Muscle layer of colon (tissue), 2 donors: Measurements from ENCODE around the gene ATP4B.
"Not testable (repeated sequence)": the region's sequence is repeated elsewhere in the genome, so short reads cannot be mapped to it uniquely, and the experiment has no call there.

Experiments used
- H3K27ac ChIP-seq: one replicate; pipeline ENCODE4 v1.7.0; 2013; ENCODE audit warnings: low read depth, mild to moderate bottlenecking, low read length, moderate library complexity
- H3K27me3 ChIP-seq, 2 donors: one replicate each; pipeline ENCODE4 v1.7.0; 2013; ENCODE audit warnings: low read length in 2 of 2, mild to moderate bottlenecking in 2 of 2; ENCODE audit not compliant: insufficient read depth in 2 of 2, control insufficient read depth in 1 of 2
- H3K36me3 ChIP-seq: one replicate; pipeline ENCODE4 v1.7.0; 2013; ENCODE audit warnings: mild to moderate bottlenecking, low read length; ENCODE audit not compliant: insufficient read depth
- H3K4me1 ChIP-seq: one replicate; pipeline ENCODE4 v1.7.0; 2013; ENCODE audit warnings: mild to moderate bottlenecking, low read length; ENCODE audit not compliant: insufficient read depth
- H3K4me3 ChIP-seq, 2 donors: one replicate each; pipeline ENCODE4 v1.7.0; 2013; ENCODE audit warnings: low read length in 2 of 2, low read depth in 1 of 2, mild to moderate bottlenecking in 1 of 2, moderate library complexity in 1 of 2
- H3K9ac ChIP-seq: one replicate; pipeline ENCODE4 v1.7.0; 2013; ENCODE audit warnings: low read length
- H3K9me3 ChIP-seq: one replicate; pipeline ENCODE4 v1.7.0; 2013; ENCODE audit warnings: mild to moderate bottlenecking, low read length
- donor health status: abdominal sarcoma.
- donor health status: Adenocarcinoma of cecum.

The ATP4B gene

DNA sequence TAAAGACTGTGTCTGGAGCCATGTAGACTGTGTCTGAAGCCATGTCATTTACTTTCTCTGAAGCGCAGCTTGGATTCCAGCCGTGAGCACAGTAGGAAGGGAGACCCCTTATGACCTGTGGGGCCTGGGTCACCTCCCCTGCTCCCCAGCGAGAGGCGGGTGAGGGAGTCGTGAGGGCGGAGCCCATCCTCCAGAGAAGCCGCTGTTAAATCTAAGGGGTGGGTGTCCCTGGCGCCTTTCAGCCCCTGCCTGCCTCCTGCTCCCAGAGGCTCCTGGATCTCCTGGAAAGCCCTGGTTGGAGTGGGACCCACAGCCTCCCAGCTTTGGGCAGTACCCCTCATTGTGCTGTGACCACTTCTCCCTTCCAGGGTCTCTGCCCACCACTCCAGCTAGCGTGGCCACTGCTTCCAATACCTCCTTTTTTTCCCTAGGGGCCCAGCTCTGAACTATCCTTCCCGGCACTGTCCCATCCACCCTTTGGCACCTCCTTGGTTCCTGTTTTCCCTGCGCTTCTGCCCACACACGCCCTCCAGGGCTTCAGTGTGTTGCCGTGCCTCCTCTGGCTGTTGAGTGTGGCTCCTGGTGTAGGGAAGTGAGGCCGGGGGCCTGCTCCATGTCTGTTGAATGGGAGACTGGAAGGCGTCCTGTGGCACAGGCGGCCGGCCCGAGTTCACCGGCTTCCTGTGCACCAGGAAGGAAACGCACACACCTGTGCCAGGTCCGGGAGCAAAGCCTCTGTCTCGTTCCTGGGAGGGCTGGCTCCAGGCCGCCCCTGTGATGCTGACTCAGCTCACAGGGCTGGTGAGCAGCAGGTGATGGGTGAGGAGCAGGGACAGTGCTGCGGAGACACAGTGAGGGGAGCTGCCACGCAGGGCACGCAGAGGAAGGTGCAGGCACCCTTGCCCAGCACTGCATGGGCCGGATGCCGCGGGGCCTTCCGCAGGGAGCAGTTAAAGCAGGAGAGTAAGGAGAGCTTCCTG lies 29.4 kb downstream of the ATP4B start:
- Histone ChIP-seq H3K9ac (no peak overlapping the region), H3K4me3 (no peak overlapping the region), H3K27me3 (no peaks in the 10 kb centered on the region), H3K9me3 (no peaks in the 10 kb centered on the region), H3K4me1 (no peaks in the 10 kb centered on the region), H3K36me3 (peaks cover 16% of the 10 kb centered on the region), H3K27ac (no peak overlapping the region)

DNA sequence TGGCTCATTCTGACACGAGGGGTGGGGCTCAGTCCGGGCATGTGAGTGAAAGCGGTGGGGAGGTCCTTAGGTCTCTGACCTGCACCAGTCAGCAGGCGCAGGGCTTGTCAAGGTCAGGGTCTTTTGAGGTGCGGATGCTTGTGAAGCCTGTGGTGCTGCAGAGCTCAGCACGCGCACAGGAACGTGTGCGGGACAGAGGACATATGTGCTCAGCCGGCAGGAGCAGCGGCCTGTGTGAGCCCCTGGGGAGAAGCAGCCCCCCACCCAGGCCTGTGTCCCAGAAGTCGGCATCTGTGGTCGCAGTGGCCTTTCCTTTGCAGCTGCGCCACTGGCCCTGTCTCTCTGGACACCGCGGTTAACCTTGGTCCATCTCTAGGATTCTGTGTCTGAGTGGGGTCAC lies 30.9 kb downstream of the ATP4B start:
- Histone ChIP-seq H3K27ac (no peak overlapping the region), H3K9ac (no peak overlapping the region), H3K4me3 (no peak overlapping the region), H3K4me1 (no peaks in the 10 kb centered on the region), H3K36me3 (peaks cover 13% of the 10 kb centered on the region), H3K9me3 (no peaks in the 10 kb centered on the region), H3K27me3 (no peaks in the 10 kb centered on the region)

DNA sequence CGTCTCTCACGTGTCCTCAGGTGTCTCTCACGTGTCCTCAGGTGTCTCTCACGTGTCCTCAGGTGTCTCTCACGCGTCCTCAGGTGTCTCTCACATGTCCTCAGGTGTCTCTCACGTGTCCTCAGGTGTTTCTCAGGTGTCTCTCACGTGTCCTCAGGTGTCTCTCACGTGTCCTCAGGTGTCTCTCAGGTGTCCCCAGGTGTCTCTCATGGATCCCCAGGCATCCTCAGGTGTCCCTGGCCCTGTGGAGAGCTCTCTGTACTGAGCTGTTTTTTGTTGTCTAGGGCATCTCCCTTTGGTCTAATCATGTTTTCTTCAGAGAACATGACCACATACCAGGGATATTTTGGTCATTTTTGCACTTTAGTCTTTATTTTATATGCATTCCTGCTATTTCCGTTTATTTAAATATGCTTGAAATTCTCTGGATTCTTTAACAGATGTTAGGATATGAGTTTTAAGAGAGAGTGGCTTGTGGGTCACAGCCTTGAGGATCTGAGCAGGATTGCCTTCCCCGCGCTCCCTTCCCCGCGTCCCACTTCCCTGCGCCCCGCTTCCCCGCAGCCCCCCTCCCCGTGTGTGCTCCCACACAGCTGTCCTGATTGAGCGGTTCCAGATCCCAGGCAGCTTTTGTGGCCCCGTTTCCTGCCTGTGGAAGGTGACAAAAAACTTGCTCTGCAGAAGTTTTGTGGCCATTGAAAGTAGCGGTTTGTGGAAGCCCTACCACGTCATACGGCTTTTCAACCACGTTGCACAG lies 31.9 kb downstream of the ATP4B start:
- no peak overlapping the region for H3K27ac ChIP-seq
- no peaks in the 10 kb centered on the region for H3K27me3 ChIP-seq
- no peaks in the 10 kb centered on the region for H3K4me1 ChIP-seq
- H3K4me3 ChIP-seq, result no peak overlapping the region
- H3K9ac ChIP-seq, result no peak overlapping the region
- H3K36me3 ChIP-seq, result peaks cover 6% of the 10 kb centered on the region
- H3K9me3 ChIP-seq, result no peaks in the 10 kb centered on the region

DNA sequence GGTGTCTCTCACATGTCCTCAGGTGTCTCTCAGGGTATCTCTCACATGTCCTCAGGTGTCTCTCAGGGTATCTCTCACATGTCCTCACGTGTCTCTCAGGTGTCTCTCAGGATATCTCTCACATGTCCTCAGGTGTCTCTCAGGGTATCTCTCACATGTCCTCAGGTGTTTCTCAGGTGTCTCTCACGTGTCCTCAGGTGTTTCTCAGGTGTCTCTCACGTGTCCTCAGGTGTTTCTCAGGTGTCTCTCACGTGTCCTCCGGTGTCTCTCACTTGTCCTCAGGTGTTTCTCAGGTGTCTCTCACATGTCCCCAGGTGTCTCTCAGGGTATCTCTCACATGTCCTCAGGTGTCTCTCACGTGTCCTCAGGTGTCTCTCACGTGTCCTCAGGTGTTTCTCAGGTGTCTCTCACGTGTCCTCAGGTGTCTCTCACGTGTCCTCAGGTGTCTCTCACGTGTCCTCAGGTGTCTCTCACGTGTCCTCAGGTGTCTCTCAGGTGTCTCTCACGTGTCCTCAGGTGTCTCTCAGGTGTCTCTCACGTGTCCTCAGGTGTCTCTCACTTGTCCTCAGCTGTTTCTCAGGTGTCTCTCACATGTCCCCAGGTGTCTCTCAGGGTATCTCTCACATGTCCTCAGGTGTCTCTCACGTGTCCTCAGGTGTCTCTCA lies 33.2 kb downstream of the ATP4B start:
- H3K36me3 ChIP-seq, H3K9me3 ChIP-seq, H3K27me3 ChIP-seq, H3K4me1 ChIP-seq, H3K9ac ChIP-seq, H3K27ac ChIP-seq, H3K4me3 ChIP-seq: not testable (repeated sequence)

DNA sequence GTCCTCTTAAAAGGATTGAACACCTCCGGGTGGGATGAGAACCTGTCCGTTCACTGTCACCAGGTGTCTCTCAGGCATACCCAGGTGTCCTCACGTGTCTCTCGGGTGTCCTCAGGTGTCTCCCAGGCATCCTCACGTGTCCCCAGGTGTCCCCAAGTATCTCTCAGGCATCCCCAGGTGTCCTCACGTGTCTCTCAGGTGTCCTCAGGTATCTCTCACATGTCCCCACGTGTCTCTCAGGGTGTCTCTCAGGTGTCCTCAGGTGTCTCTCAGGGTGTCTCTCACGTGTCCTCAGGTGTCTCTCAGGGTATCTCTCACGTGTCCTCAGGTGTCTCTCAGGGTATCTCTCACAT lies 33.8 kb downstream of the ATP4B start:
- Histone ChIP-seq H3K27me3 (no peaks in the 10 kb centered on the region), H3K9ac (no peak overlapping the region), H3K36me3 (peaks cover 6% of the 10 kb centered on the region), H3K4me3 (no peak overlapping the region), H3K9me3 (no peaks in the 10 kb centered on the region), H3K27ac (no peak overlapping the region), H3K4me1 (no peaks in the 10 kb centered on the region)

DNA sequence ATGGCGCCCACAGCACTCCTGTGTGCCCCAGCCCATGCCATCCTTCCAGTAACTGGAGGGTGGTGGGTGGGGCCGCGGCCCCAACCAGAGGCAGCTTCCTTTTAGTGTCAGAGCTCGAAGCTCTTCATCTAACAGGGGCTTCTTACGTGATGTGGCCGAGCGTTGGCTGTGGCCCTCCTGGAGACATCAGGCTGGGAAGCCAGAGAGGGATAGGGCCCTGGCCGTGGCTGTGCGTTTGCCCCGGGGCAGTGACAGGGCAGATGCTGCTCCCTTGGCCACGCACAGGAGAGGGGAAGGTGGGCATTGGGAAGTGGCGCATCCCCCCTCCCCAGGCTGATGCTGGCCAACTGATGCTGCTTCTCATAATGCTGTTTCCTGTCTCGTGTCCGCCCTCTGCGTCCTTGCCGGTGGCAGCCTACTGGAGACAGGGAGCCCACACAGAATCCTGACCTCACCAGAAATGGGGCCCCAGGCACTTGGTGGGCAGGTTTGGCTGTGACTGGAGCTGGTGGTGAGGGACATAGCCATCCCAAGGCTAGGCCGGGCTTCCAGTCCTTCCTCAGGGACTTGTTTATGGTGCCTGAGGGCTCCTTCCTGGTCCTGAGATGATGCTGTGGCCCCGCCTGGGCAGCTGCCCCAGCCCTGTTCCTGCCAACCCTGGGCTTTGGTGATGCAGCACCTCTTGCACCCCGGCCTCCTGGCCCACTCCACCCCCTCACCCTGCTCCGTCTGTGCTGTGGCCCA lies 34.3 kb downstream of the ATP4B start:
- no peaks in the 10 kb centered on the region for H3K4me1 ChIP-seq
- H3K36me3 ChIP-seq, result peaks cover 6% of the 10 kb centered on the region
- no peaks in the 10 kb centered on the region for H3K27me3 ChIP-seq

DNA sequence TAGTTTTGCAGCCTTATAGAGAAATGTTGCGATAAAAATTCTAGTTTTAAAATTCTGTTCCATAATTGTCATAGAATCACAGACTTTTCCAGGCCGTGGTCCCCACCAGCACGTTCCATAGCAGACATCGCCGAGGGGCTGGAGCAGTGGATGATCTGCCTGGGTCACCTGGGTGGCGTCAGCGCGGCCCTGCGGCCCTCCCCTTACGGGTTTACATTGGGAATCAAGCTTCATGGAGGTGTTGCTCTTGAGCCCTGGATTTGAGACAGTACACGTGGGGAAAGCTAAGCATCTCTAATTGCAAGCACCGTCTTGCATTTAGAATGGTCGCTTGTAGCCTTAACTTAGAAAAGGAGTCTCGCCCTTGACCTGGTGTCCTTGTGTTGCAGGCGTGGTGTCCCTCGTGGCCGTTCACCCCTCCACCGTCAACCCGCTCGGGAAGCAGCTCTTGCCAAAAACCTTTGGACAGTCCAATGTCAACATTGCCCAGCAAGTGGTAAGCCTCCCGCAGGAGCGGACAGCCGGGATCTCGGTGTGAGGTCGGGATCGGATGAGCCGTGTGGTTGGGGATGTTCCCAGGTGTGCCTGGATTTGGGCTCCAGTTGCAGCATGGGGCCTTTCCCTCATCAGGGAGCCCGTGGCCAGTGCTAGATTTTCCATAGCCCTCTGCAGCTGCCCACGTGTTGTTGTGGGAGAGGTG lies 35.1 kb downstream of the ATP4B start:
- H3K27ac ChIP-seq, result no peak overlapping the region
- H3K9ac ChIP-seq, result no peak overlapping the region
- H3K4me3 ChIP-seq, result no peak overlapping the region
- H3K36me3 ChIP-seq, result peaks cover 6% of the 10 kb centered on the region
- H3K27me3 ChIP-seq, result no peaks in the 10 kb centered on the region
- no peaks in the 10 kb centered on the region for H3K9me3 ChIP-seq
- H3K4me1 ChIP-seq, result no peaks in the 10 kb centered on the region

More for the DNA sequence above, 34.3 kb downstream of the ATP4B start:
- Histone ChIP-seq H3K27ac (no peak overlapping the region), H3K9me3 (no peaks in the 10 kb centered on the region), H3K9ac (no peak overlapping the region), H3K4me3 (no peak overlapping the region)

DNA sequence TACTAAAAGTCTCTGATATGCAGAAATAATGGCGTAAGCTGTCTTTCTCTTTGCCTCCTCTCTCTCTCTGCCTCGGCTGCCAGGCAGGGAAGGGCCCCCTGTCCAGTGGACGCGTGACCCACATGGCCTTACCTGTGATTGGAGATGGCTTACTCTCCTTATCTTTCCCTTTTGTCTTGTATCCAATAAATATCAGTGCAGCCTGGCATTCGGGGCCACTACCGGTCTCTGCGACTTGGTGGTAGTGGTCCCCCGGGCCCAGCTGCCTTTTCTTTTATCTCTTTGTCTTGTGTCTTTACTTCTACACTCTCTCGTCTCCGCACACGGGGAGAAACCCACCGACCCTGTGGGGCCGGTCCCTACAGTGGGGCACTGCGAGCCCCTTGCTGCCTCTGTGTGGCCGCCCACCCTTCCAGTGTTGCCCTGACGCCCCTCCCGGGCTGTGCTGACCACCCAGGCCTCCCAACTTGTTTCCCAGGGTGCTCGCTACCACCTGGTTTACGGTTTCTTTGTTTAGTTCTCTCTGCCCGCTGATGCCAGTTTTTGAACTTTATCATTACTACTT lies 35.9 kb downstream of the ATP4B start:
- not testable (repeated sequence) for H3K27ac ChIP-seq, H3K4me3 ChIP-seq, H3K4me1 ChIP-seq, H3K36me3 ChIP-seq, H3K9me3 ChIP-seq, H3K9ac ChIP-seq, H3K27me3 ChIP-seq

DNA sequence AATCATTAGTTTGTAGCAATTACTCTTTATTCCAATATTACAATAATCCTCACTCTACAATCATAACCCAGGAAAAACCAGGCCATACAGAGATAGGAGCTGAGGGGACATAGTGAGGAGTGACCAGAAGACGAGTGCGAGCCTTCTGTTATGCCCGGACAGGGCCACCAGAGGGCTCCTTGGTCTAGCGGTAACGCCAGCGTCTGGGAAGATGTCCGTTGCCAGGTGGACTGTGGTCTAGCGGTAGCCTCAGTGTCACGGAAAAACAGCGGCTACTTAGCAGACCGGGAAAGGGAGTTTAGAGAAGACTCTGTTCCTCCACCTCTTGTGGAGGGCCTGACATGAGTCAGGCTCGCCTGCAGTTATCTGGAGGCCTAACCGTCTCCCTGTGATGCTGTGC lies 36.5 kb downstream of the ATP4B start:
- not testable (repeated sequence) for H3K4me3 ChIP-seq, H3K9me3 ChIP-seq, H3K27me3 ChIP-seq, H3K9ac ChIP-seq, H3K27ac ChIP-seq, H3K36me3 ChIP-seq, H3K4me1 ChIP-seq

DNA sequence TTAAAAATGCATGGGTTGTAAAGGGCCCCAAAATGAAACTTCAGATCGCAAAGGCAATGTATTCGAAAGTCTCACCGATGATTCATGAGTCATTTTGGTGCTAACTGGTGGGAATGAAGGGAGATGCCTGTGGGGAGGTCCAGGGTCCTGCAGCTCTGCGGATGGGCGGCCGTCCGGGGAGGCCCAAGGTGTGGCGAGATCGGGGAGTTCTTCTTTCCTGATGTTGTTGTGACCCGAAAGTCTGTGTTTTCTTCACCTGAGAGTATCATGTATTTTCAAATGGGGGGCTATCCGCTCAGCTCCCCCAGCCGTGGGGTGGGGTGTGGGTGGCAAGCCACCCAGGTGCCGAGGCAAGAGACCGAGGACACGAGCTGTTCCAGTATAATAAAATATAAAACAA lies 37.0 kb downstream of the ATP4B start:
- Histone ChIP-seq H3K4me1 (no peaks in the 10 kb centered on the region), H3K9ac (no peak overlapping the region), H3K9me3 (no peaks in the 10 kb centered on the region), H3K27ac (no peak overlapping the region), H3K36me3 (peaks cover 6% of the 10 kb centered on the region), H3K4me3 (no peak overlapping the region), H3K27me3 (no peaks in the 10 kb centered on the region)
